HG03097 (cell line): Measurements from ENCODE around the gene SLC11A1.

Source experiments
- ATAC-seq: cut with Tn5 transposase; IDR thresholded peaks from one replicate; pipeline ENCODE4 v1.9.1; 2021; ENCODE audit not compliant: unreplicated experiment, low FRiP score

Gene SLC11A1

GRCh38 chr2:218381916-218382366 is at the start of gene SLC11A1:
TSS of gene SLC11A1 (plus strand) at chr2:218382273. CDS start at chr2:218382369, 96 bp downstream.
- ATAC-seq, result no peak

GRCh38 chr2:218332288-218332687 is 49.8 kb upstream of the SLC11A1 start:
- ATAC-seq, result no peak

- no peak for ATAC-seq
These were observed 49.0 kb upstream of the SLC11A1 start for GRCh38 chr2:218332920-218333645.

GRCh38 chr2:218334531-218334930 is 47.5 kb upstream of the SLC11A1 start:
- no peak for ATAC-seq

- no peak for ATAC-seq
These were observed 41.4 kb upstream of the SLC11A1 start for GRCh38 chr2:218340656-218341055.

- no peak for ATAC-seq
These were observed 40.7 kb upstream of the SLC11A1 start for GRCh38 chr2:218341381-218341780.

- no peak for ATAC-seq
These were observed 39.2 kb upstream of the SLC11A1 start for GRCh38 chr2:218342837-218343236.

DNA sequence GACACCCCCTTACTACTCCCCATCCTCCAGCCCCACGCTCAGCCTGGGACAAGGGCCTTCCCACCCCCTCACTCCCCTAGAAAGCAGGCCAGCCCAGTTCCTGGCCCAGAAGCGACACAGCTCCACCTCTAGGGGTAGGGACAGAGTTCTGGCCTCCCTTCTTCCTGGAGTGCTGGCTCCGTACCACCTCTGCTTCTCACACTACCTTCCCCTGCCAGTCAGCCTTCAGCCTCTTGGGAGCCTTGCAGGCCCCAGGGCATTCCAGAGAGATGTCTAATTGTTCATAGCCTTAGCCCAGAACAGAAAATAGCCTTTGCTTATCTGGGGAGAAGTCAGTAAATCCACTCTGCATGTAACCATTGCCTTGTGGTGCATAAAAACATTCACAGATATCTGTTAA is 38.5 kb upstream of the SLC11A1 start:
- ATAC-seq, result no peak

- no peak for ATAC-seq
These were observed 37.9 kb upstream of the SLC11A1 start for GRCh38 chr2:218344090-218344754.

- ATAC-seq, result no peak
These were observed 37.2 kb upstream of the SLC11A1 start for GRCh38 chr2:218344755-218345417.

DNA sequence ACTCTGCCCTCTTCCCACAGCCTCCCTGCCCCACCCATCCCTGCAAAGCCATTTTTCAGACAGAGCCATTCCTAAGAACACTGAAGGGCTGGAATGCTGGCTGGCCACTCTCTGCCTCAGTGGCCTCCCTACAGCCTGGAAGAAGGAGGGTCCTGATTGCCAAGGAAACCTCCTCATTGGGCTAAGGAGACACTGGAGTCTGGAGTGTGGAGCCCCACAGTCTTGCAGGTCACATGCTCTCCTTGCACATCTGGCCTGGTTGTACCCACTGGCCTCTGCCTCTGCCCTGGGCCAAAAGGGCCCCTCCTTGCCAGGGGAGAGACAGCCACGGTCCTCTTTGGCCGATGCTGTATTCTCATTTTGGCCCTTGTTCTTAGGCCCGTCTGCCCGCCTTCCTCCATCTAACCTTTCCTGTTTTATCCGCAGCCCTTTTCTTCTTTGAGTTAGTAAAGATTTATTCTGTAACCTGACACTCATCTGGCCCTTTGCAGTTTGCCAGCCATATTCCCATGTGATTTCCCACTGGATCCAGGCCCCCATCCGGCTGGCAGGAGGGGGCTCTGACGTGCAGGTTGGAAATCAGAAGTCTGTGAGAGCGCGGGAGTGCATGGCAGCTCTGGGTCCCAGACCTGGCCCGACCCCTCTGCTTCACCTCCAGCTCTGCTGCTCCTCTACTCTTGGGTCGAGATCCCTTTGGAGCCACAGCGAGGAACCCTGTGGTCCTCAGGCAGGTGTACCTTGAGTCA is 36.4 kb upstream of the SLC11A1 start:
- ATAC-seq, result no peak

DNA sequence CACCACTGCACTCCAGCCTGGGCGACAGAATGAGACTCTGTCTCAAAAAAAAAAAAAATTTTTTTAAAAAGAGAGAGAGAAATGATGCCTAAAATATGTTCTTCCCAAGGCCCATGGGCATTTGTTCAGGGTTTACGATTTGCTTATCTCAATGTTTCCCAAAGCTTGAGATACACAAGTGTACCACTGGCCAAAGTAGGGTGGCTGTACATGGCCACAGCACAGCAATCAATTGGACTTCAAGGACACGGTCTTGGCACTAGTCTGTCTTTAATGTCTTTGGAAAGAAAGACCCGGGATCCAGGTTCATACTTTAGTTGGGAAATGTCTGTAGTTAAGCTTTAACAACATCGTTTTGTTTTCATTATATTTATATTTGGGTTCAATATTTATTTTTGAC is 34.9 kb upstream of the SLC11A1 start:
- ATAC-seq, result no peak

DNA sequence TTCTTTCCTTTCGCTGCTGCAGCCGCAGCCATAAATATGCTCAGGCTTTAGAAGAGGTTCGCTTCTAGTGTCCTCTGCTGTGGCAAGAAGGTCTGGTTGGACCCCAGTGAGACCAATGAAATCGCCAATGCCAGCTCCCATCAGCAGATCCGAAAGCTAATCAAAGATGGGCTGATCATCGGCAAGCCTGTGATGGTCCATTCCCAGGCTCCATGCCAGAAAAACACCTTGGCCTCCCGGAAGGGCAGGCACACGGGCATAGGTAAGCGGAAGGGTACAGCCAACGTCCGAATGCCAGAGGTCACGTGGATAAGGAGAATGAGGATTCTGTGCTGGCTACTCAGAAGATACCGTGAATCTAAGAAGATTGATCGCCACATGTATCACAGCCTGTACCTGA is 28.0 kb upstream of the SLC11A1 start:
- ATAC-seq, result no peak

DNA sequence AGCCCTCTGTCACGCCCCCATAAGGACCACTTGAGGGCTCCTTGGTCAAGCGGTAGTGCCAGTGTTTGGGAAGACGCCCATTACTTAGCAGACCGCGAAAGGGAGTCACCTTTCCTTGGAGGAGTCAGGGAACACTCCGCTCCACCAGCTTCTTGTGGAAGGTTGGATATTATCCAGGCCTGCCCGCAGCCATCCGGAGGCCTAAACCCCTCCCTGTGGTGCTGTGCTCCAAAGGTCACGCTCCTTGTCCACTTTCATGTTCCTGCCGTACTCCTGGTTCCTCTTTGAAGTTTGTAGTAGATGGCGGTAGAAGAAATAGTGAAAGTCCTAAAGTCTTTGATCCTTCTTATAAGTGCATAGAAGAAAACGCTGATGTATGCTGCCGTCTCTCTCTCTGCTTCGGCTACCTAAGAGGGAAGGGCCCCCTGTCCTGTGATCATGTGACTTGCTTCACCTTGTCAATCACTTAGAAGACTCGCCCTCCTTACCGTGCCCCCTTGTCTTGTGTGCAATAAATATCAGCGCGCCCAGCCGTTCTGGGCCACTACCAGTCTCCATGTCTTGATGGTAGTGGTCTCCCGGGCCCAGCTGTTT is 27.1 kb upstream of the SLC11A1 start:
- ATAC-seq, result no peak

DNA sequence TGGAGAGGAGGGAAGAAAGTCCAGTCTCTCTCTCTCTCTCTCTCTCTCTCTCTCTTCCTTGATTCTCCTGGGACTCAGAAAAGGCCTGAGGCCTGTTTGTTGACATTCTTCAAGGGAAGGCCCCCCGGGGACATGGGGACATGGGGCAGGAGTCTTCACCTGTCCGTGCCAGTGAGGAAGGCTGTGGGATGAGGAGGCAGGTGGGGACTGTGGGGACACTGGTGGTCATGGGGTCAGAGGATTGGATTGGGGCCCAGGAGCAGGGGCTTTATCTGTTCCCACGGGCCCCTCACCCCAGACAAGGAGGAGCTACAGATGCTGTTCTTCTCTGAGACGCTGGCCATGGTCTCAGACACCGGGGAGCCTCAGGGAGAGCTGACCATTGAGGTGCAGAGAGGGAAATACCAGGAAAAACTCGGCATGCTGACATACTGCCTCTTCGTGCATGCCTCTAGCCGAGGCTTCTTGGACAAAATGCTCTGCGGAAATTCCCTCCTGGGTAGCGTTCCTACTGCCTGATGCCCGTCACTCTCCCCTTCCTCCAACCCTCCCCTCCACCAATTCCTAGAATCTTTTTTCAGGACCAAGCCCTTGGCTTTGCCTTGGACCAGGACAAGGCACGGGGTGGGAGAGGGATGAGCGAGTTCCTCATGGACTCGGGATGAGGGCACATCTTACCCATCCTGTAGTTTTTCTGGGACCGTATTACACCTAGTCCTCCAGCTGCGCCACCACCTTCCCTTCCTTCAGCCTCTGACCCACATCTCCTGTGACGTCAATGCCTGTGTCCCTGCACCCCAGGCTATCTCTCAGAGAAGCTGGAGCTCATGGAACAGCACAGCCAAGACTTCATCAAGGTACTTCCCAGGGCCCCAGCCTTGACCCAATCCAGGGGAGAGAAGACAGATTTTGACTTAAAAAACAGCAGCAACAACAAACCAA is 24.6 kb upstream of the SLC11A1 start:
- no peak for ATAC-seq

GRCh38 chr2:218360453-218360852 is 21.6 kb upstream of the SLC11A1 start:
- ATAC-seq, result no peak

DNA sequence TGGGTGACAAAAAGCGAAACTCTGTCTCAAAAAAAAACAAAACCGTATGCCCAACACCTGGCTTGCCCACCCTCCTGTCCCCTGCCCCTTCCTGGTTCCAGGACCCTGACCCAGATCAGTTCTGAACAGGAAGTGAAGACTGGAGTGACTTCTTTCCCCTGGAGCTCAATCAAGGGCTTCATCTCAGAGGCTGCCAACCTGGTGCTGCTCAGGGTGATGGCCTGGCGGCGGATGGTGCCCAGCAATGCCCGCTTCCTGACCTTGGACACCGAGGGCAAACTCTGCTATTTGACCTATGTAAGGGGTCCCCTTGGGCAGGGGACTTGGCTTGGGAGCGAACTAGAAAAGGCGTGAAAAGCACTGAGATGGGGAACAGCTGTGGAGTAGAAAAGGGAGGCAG is 19.5 kb upstream of the SLC11A1 start:
- ATAC-seq, result no peak

GRCh38 chr2:218363736-218364135 is 18.3 kb upstream of the SLC11A1 start:
- ATAC-seq, result no peak

GRCh38 chr2:218364196-218364595 is 17.9 kb upstream of the SLC11A1 start:
- ATAC-seq, result no peak
